Activated T-cell treated with anti-CD3 and anti-CD28 coated beads, Interleukin-2, amount 50 U/mL, for 4 hours (primary cell): ENCODE data around the gene PPP1R8. TPM values are rescaled to one million over a fixed set of nuclear protein-coding genes. Genes with fewer than 3 reads are reported as not detected.
"Not testable (repeated sequence)": the region's sequence is repeated elsewhere in the genome, so short reads cannot be mapped to it uniquely, and the experiment has no call there.

Experiments
- ATAC-seq, 2 donors: fragments of 200-7000 bp; cut with Tn5 transposase; one replicate each; pipeline ENCODE4 v1.10.0; 2021
- DNase-seq: peaks from one replicate; pipeline ENCODE4 v3.0.0-alpha.2; 2020
- H3K27me3 Mint-ChIP-seq: one replicate; pipeline ENCODE4 v1.8.0; 2021; ENCODE audit warnings: low read depth, mixed read lengths
- H3K36me3 Mint-ChIP-seq: one replicate; pipeline ENCODE4 v1.8.0; 2022; ENCODE audit warnings: mixed read lengths; ENCODE audit not compliant: insufficient read depth
- H3K4me1 Mint-ChIP-seq: one replicate; pipeline ENCODE4 v1.8.0; 2021; ENCODE audit warnings: low read depth, mixed read lengths
- H3K4me3 Mint-ChIP-seq: one replicate; pipeline ENCODE4 v1.8.0; 2021; ENCODE audit warnings: mild to moderate bottlenecking, moderate library complexity, mixed read lengths
- H3K9me3 Mint-ChIP-seq: one replicate; pipeline ENCODE4 v1.8.0; 2021; ENCODE audit warnings: mixed read lengths
- total RNA-seq, 3 donors: library from RNA; stranded (reverse); gene quantifications; one replicate each; pipeline ENCODE4 v1.2.1, GENCODE V29; 2021

Gene PPP1R8
- total RNA-seq, 3 donors from 2014 or later = 67.7 to 82.5 (median 75.9) TPM

DNA sequence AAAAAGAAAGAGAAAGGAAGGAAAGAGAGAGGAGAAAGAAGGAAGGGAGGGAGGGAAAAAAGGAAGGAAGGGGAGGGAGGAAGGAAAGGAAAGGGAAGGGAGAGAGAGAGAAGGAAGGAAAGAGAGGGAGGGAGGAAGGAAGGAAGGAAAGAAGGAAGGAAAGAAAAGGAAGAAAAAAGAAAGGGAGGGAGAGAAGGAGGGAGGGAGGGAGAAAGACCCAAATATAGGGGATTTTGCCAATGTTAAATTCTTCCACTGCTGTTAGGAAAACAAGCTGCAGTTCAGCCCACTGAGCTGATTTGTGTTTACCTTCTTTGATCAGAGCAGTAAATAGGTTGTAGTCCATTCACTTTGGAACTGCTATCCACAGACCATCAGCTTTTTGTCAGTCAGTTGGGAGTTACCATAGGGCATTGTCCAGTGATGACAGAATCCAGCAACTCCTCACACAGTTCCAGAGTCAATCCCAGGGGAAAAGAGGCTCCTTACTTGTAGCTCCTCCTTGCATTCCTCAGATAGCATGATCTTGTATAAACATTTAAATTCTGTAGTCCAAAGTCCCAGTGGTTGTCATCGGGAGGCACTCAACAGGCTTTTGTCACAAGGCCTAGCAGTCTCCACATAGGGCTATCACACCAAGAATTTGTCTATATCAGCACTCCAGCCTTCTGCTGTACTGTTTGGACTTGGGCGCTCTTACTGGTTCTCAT lies 13.5 kb upstream of the PPP1R8 start:
- H3K9me3 Mint-ChIP-seq = no peaks in the 10 kb centered on the region
- H3K36me3 Mint-ChIP-seq = peaks cover 25% of the 10 kb centered on the region
- ATAC-seq = no peak
- no peaks in the 10 kb centered on the region for H3K4me1 Mint-ChIP-seq
- no peaks in the 10 kb centered on the region for H3K27me3 Mint-ChIP-seq
- no peak overlapping the region for H3K4me3 Mint-ChIP-seq
- DNase-seq = no peak

DNA sequence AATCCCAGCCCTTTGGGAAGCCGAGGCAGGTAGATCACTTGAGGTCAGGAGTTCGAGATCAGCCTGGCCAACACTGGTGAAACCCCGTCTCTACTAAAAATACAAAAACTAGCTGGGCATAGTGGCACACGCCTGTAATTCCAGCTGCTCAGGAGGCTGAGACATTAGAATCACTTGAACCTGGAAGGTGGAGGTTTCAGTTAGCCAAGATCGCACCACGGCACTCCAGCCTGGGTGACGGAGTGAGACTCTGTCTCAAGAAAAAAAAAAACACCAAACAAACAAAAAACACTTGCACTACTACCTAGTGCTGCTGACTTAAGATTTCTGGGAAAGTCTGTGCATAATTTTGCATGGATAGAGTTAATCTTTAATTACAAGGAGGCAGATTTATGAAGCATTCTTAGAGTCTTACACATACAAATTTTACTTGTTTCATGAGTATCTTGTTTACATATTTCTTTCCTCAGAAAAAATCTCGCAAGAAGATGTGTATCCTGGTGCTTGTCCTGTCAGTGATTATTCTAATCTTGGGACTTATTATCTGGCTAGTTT lies 8.7 kb upstream of the PPP1R8 start:
- no peaks in the 10 kb centered on the region for H3K27me3 Mint-ChIP-seq
- no peak for DNase-seq
- no peaks in the 10 kb centered on the region for H3K4me1 Mint-ChIP-seq
- no peak for ATAC-seq
- no peaks in the 10 kb centered on the region for H3K9me3 Mint-ChIP-seq
- H3K36me3 Mint-ChIP-seq = peaks cover 21% of the 10 kb centered on the region
- no peak overlapping the region for H3K4me3 Mint-ChIP-seq

DNA sequence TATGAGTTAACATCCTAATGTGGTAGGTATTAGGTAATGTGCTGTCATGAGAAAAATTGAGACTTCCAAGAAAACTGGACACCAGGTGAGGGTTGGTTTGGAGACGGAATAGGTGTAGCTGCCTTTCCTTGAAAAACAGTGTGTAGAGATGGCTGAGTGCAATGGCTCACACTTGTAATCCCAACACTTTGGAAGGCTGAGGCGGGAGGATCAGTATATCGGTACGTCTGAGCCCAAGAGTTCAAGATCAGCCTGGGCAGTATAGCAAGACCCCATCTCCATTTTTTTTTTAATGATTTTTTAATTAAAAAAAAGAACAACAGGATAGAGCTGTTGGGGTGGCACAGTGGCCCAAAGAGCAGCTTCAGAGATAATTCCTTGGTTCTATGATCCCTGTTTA lies 6.8 kb upstream of the PPP1R8 start:
- H3K36me3 Mint-ChIP-seq = peaks cover 14% of the 10 kb centered on the region
- no peak for DNase-seq

DNA sequence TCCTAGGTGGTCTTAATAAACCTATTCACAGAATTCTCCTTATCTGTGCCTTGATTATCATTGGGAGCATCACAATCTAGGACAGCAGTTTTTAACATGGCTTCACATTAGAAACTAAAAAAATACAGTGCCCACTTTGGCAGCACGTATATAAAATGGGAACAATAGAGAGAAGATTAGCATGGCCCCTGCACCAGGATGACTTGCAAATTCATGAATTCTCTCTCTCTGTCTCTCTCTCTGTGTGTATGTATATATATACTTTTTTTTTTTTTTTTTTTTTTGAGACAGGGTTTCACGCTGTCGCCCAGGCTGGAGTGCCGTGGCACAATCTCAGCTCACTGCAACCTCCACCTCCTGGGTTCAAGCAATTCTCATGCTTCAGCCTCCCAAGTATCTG lies 6.2 kb upstream of the PPP1R8 start:
- H3K27me3 Mint-ChIP-seq = no peaks in the 10 kb centered on the region
- ATAC-seq = no peak
- peaks cover 12% of the 10 kb centered on the region for H3K36me3 Mint-ChIP-seq
- H3K9me3 Mint-ChIP-seq = no peaks in the 10 kb centered on the region
- no peak overlapping the region for H3K4me3 Mint-ChIP-seq
- DNase-seq = no peak
- H3K4me1 Mint-ChIP-seq = peaks cover 1% of the 10 kb centered on the region

More for the DNA sequence above, 6.8 kb upstream of the PPP1R8 start:
- Mint-ChIP-seq H3K9me3 (no peaks in the 10 kb centered on the region), H3K27me3 (no peaks in the 10 kb centered on the region), H3K4me1 (no peaks in the 10 kb centered on the region), H3K4me3 (no peak overlapping the region)
- ATAC-seq = no peak

DNA sequence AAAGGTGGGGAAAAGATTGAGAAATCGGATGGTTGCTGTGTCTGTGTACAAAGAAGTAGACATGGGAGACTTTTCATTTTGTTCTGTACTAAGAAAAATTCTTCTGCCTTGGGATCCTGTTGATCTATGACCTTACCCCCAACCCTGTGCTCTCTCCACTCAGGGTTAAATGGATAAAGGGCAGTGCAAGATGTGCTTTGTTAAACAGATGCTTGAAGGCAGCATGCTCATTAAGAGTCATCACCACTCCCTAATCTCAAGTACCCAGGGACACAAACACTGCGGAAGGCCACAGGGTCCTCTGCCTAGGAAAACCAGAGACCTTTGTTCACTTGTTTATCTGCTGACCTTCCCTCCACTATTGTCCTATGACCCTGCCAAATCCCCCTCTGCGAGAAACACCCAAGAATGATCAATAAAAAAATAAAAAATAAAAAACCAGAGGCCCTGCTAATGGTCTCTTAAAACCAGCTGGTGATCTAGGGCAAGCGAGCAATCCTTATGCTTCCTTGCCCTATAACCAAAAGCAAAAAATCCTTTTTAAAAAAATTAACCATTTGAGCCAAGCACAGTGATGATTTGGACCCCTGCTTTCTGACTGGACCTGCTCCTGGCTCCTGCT lies 1.1 kb upstream of the PPP1R8 start:
- not testable (repeated sequence) for H3K27me3 Mint-ChIP-seq, H3K9me3 Mint-ChIP-seq, ATAC-seq, H3K36me3 Mint-ChIP-seq, DNase-seq
- Mint-ChIP-seq H3K4me1 (peaks cover 24% of the 10 kb centered on the region), H3K4me3 (peak overlapping the region; percentile 90)

DNA sequence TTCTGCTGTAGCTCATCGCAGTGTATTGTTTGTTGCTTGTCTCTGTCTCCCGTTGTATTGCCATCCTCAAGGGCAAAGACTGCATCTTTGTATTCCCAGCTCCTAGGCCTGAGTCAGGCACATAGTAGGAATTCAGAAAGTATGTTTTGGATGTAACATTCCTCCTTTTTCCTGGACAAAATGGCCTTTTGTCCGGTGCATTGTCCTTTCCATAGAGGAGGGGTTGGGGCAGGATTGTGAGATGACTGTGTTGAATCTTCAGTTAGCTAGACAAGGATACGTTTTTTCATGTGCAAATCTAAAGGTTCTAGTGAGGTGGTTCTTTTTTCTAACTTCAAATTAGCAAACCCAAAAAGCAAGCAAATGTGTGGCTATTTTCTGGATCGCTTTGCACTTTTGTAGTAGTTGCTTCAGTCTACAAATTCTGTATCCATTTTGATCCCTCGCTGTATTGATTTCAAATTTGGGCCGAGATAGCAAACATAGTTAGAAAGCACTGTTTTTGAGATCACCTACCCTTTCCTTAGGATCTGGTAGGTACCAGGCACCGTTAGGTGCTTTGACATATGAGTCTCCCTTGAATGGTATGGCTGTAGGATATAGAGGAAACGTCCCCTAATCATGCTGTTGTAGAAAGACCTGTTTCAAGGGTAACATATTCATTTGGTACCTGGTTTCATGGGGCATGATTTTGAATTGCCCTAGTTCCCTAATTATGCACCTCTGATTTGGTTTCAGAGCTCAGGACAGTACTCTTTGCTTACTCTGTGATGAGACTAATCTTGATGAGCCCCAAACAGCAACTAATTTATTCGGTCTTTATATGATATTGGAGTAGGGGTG lies 1.2 kb downstream of the PPP1R8 start:
- Mint-ChIP-seq H3K4me1 (peaks cover 31% of the 10 kb centered on the region), H3K27me3 (no peaks in the 10 kb centered on the region), H3K9me3 (no peaks in the 10 kb centered on the region), H3K36me3 (no peaks in the 10 kb centered on the region), H3K4me3 (peak overlapping the region; percentile 90)
- DNase-seq = no peak
- ATAC-seq = no peak

DNA sequence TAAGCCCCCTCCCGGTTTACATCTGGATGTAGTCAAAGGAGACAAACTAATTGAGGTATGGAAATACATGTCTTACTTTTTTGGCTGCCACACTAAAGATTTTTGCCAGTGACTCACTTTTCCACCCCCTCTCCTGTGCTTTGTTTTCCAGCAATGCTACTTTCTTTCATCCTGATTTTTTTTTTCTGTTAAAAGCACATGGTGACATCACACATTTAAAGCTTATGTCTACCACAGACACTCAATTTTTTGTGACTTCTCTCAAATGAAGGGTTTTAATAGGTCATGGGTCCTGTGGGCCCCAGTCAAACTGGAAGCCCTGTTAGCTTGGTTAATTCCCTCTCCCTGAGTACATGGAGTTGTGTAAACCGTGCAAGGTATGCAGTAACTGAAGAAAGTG lies 2.2 kb downstream of the PPP1R8 start:
- peaks cover 31% of the 10 kb centered on the region for H3K4me1 Mint-ChIP-seq
- DNase-seq (no peak), ATAC-seq (no peak)
- H3K27me3 Mint-ChIP-seq = no peaks in the 10 kb centered on the region
- H3K36me3 Mint-ChIP-seq = no peaks in the 10 kb centered on the region
- H3K4me3 Mint-ChIP-seq = peak overlapping the region; percentile 90
- H3K9me3 Mint-ChIP-seq = no peaks in the 10 kb centered on the region

DNA sequence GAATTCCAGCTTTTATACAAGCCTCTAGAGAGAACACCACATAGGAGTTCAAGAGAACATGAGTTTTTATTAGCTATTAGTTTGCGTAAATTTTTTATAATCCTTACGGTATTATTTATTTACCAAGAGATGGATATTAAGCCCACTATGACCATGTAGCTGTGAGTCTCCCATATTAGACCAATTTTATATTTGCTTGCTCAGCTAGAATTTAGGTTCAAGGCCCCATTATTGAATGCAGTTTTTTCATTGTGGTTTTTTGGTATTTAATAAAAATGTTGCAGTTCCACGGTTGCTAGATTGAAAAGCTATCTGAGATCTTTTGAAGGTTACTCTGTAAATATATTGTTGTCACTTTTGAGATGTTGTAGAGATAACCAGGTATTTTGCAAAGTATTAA lies 2.9 kb downstream of the PPP1R8 start:
- Mint-ChIP-seq H3K4me3 (no peak overlapping the region), H3K9me3 (no peaks in the 10 kb centered on the region), H3K36me3 (no peaks in the 10 kb centered on the region), H3K4me1 (peaks cover 31% of the 10 kb centered on the region), H3K27me3 (no peaks in the 10 kb centered on the region)
- no peak for DNase-seq
- ATAC-seq = no peak

DNA sequence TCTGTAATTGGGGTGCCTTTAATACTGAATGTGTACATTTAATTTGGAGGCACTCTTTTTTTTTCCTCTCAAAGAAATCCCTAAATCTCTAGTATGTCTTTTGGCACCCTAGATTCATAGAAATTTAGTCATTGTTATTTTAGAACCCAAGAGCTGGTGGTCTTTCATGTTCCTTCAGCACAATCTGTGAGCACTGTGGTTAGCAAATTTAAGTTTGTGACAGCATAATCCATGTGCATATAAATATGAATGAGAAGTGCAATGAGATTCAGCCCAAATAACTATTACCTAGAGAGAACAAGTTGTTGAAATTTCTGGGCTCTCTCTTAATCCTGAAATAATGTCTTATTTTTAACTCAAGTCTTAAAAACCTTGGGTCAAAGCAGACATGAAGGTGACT lies 4.5 kb downstream of the PPP1R8 start:
- no peak overlapping the region for H3K4me3 Mint-ChIP-seq
- ATAC-seq = no peak
- no peaks in the 10 kb centered on the region for H3K27me3 Mint-ChIP-seq
- no peaks in the 10 kb centered on the region for H3K9me3 Mint-ChIP-seq
- peaks cover 28% of the 10 kb centered on the region for H3K4me1 Mint-ChIP-seq
- no peak for DNase-seq
- peaks cover 4% of the 10 kb centered on the region for H3K36me3 Mint-ChIP-seq

DNA sequence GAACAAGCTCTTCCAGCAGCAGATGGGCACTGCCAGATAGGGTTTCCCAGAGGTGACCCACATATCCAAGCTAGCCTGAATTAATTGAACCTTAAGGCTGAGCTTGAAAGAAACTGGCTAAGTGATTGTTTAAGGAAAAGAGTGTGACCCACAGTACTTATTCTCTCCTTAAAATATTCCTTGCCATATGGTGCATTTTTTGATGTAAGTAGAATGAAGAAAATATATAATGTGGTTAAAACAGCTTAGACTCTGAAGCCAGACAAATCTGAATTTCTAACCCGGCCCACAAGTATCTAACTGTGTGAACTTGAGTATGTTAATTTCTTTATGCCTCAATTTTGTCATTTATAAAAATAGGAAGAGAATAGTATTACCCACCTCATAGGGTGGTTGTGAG lies 4.9 kb downstream of the PPP1R8 start:
- DNase-seq = no peak
- no peak overlapping the region for H3K4me3 Mint-ChIP-seq
- ATAC-seq = no peak
- no peaks in the 10 kb centered on the region for H3K9me3 Mint-ChIP-seq
- peaks cover 28% of the 10 kb centered on the region for H3K4me1 Mint-ChIP-seq
- no peaks in the 10 kb centered on the region for H3K27me3 Mint-ChIP-seq
- peaks cover 9% of the 10 kb centered on the region for H3K36me3 Mint-ChIP-seq

DNA sequence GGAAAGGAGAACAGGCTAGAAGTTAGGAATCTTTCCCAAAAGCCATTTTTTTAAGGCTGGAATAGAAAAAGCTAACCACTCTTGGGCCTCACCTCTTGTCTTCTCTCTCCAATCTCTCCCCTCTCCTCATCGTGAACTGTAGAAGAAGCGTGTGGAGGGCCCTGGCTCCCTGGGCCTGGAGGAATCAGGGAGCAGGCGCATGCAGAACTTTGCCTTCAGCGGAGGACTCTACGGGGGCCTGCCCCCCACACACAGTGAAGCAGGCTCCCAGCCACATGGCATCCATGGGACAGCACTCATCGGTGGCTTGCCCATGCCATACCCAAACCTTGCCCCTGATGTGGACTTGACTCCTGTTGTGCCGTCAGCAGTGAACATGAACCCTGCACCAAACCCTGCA lies 19.4 kb downstream of the PPP1R8 start:
- ATAC-seq (no peak), DNase-seq (no peak)
- H3K36me3 Mint-ChIP-seq = peaks cover 38% of the 10 kb centered on the region
- no peaks in the 10 kb centered on the region for H3K9me3 Mint-ChIP-seq
- H3K27me3 Mint-ChIP-seq = no peaks in the 10 kb centered on the region
- no peak overlapping the region for H3K4me3 Mint-ChIP-seq
- no peaks in the 10 kb centered on the region for H3K4me1 Mint-ChIP-seq

DNA sequence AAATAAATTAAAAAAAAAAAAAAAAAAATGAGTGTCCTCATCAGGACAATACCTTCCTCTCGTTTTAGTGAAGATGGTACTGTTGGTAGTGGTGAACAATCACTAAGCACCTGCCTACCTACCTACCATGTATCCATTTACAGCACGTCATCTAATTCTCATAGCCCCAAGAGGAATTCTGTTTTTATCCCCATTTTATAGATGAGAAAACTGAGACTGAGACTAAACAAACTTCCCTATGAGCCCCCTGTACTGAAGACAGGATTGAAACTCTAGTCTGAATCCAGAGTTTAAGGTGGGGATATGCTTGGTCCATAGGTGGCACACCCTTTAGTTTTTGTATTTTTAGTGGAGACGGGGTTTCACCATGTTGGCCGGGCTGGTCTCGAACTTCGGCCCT lies 24.5 kb downstream of the PPP1R8 start:
- no peak overlapping the region for H3K4me3 Mint-ChIP-seq
- no peaks in the 10 kb centered on the region for H3K27me3 Mint-ChIP-seq
- ATAC-seq = no peak
- no peak for DNase-seq
- no peaks in the 10 kb centered on the region for H3K9me3 Mint-ChIP-seq
- H3K36me3 Mint-ChIP-seq = peaks cover 12% of the 10 kb centered on the region
- peaks cover 7% of the 10 kb centered on the region for H3K4me1 Mint-ChIP-seq

DNA sequence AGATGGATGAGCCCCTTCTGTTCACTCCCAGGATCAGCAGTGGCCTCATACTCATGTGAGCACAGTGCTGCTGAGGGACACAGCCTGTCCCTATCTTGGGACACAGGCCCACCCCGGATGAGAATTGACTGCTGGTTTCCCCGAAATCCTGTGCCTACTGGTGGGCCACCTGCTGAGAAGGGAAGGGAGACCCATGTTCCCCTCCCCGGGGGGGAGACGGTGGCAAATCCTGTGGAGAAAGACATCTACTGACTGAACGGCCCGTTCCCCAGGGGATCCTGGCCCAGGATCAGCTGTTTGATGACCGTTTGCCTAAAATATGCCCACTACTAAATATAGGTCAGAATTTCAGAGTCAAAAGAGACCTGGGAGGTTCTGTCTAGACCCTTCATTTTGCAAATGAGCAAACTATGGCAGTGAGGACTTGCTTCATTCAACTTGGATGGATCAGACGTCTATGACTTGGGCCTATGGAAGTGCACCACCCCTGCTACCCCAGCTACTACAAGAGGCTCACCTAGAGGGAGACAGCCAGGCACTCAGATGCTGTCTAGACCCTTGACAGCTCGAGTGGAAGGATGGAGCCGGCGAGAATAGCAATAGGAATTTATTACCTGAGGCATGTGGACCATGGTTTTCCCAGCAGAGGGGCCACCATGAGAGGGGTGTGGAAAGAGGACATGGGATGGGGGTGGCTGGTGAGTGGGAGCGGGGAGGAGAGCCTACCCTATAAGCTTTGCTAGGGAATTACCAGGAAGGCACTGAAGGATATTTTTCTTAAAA lies 26.2 kb downstream of the PPP1R8 start:
- no peak overlapping the region for H3K4me3 Mint-ChIP-seq
- peaks cover 1% of the 10 kb centered on the region for H3K36me3 Mint-ChIP-seq
- ATAC-seq = no peak
- no peaks in the 10 kb centered on the region for H3K27me3 Mint-ChIP-seq
- no peak for DNase-seq
- peaks cover 7% of the 10 kb centered on the region for H3K4me1 Mint-ChIP-seq
- H3K9me3 Mint-ChIP-seq = no peaks in the 10 kb centered on the region

DNA sequence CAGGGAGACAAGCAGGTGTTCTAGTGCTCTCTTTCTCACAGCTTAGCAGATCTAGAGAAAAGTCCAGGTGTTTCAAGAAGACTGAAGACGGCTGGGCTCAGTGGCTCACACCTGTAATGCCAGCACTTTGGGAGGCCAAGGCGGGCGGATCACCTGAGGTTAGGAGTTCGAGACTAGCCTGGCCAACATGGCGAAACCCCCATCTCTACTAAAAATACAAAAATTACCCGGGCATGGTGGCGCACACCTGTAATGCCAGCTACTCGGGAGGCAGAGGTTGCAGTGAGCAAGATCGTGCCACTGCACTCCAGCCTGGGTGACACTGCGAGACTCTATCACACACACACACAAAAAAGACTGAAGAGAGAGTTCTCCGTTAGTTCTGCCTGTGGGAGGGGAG lies 27.0 kb downstream of the PPP1R8 start:
- H3K4me1 Mint-ChIP-seq, H3K36me3 Mint-ChIP-seq, H3K9me3 Mint-ChIP-seq: not testable (repeated sequence)

More for the DNA sequence above, 27.0 kb downstream of the PPP1R8 start:
- H3K27me3 Mint-ChIP-seq, H3K4me3 Mint-ChIP-seq, DNase-seq, ATAC-seq: not testable (repeated sequence)
